DND-41 (cell line): ENCODE results near the gene PPP1CC.

Experiments
- EZH2 ChIP-seq: IDR thresholded peaks from 3 replicates; pipeline ENCODE4 v1.6.1; 2012; ENCODE audit warnings: borderline replicate concordance, low read depth, mild to moderate bottlenecking, moderate library complexity, low read length, inconsistent platforms; ENCODE audit not compliant: severe bottlenecking
- TF ChIP-seq, protein P1 (sequence below): IDR thresholded peaks from 2 replicates; pipeline ENCODE4 v1.5.1; 2012; ENCODE audit warnings: borderline replicate concordance, low read length, moderate library complexity, mild to moderate bottlenecking; ENCODE audit not compliant: poor library complexity, severe bottlenecking; ENCODE audit errors: extremely low read depth

GRCh38 chr12:110725267-110725666 lies 17.4 kb downstream of the PPP1CC start:
- TF ChIP-seq EZH2, result no peak
- TF ChIP-seq, protein P1, sequence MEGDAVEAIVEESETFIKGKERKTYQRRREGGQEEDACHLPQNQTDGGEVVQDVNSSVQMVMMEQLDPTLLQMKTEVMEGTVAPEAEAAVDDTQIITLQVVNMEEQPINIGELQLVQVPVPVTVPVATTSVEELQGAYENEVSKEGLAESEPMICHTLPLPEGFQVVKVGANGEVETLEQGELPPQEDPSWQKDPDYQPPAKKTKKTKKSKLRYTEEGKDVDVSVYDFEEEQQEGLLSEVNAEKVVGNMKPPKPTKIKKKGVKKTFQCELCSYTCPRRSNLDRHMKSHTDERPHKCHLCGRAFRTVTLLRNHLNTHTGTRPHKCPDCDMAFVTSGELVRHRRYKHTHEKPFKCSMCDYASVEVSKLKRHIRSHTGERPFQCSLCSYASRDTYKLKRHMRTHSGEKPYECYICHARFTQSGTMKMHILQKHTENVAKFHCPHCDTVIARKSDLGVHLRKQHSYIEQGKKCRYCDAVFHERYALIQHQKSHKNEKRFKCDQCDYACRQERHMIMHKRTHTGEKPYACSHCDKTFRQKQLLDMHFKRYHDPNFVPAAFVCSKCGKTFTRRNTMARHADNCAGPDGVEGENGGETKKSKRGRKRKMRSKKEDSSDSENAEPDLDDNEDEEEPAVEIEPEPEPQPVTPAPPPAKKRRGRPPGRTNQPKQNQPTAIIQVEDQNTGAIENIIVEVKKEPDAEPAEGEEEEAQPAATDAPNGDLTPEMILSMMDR, result no peak
